Activated naive CD8-positive, alpha-beta T cell treated with anti-CD3 and anti-CD28 coated beads, Interleukin-2, amount 50 U/mL, for 16 hours (primary cell): ENCODE data around the gene CPB2.

Experiments
- DNase-seq: peaks from one replicate; pipeline ENCODE4 v3.0.0-alpha.2; 2020; ENCODE audit warnings: low read depth, low spot score

The CPB2 gene

GRCh38 chr13:46104868-46105267, at the start of gene CPB2:
CPB2 (minus strand) TSS chr13:46105033; CDS start chr13:46105009, 24 bp downstream.
- DNase-seq, result no peak

- no peak for DNase-seq
Observed at GRCh38 chr13:46154136-46154801, 49.4 kb upstream of the CPB2 start.

GRCh38 chr13:46152627-46153328, 47.9 kb upstream of the CPB2 start:
- no peak for DNase-seq

GRCh38 chr13:46150134-46150693, 45.4 kb upstream of the CPB2 start:
- no peak for DNase-seq

GRCh38 chr13:46149272-46150133, 44.7 kb upstream of the CPB2 start:
- no peak for DNase-seq

- DNase-seq, result no peak
Observed at GRCh38 chr13:46146898-46147297, 42.1 kb upstream of the CPB2 start.

GRCh38 chr13:46145950-46146349, 41.1 kb upstream of the CPB2 start:
- no peak for DNase-seq

- no peak for DNase-seq
Observed at GRCh38 chr13:46145135-46145534, 40.3 kb upstream of the CPB2 start.

- no peak for DNase-seq
Observed at GRCh38 chr13:46143184-46143701, 38.4 kb upstream of the CPB2 start.

- no peak for DNase-seq
Observed at GRCh38 chr13:46142776-46143175, 37.9 kb upstream of the CPB2 start.

GRCh38 chr13:46140044-46140443, 35.2 kb upstream of the CPB2 start:
- DNase-seq, result no peak

- DNase-seq, result no peak
Observed at GRCh38 chr13:46137627-46138317, 32.9 kb upstream of the CPB2 start.

- DNase-seq, result no peak
Observed at GRCh38 chr13:46136688-46137087, 31.9 kb upstream of the CPB2 start.

GRCh38 chr13:46134961-46135522, 30.2 kb upstream of the CPB2 start:
- DNase-seq, result no peak

GRCh38 chr13:46134494-46134893, 29.7 kb upstream of the CPB2 start:
- DNase-seq, result no peak

GRCh38 chr13:46132109-46132508, 27.3 kb upstream of the CPB2 start:
- DNase-seq, result no peak

GRCh38 chr13:46131705-46132104, 26.9 kb upstream of the CPB2 start:
- no peak for DNase-seq

GRCh38 chr13:46129955-46130618, 25.3 kb upstream of the CPB2 start:
- DNase-seq, result no peak

- DNase-seq, result no peak
Observed at GRCh38 chr13:46129124-46129523, 24.3 kb upstream of the CPB2 start.

- no peak for DNase-seq
Observed at GRCh38 chr13:46127358-46128023, 22.7 kb upstream of the CPB2 start.
